WTC11 (cell line): ENCODE results near the gene KCNK16. TPM values are rescaled to one million over a fixed set of nuclear protein-coding genes. Genes with fewer than 3 reads are reported as not detected.

ENCODE experiments used
- ATAC-seq: fragments of 200-7000 bp; cut with Tn5 transposase; 2 replicates; pipeline ENCODE4 v1.10.0; 2021; ENCODE audit warnings: mild to moderate bottlenecking, moderate library complexity
- CTCF ChIA-PET: fragments of 300-600 bp; sonication (Branson Sonifier 250); formaldehyde crosslinking; loops from one replicate; lab custom pipeline; 2021; ENCODE audit warnings: antibody characterized with exemption; lab: Charles Lee
- POLR2A ChIA-PET: fragments of 350-600 bp; sonication (Branson Sonifier 250); formaldehyde crosslinking; loops from one replicate; lab custom pipeline; 2021; ENCODE audit warnings: antibody characterized with exemption; lab: Charles Lee
- DNase-seq: peaks from one replicate; pipeline ENCODE4 v3.0.0; 2021; ENCODE audit warnings: low spot score
- H3K27ac Mint-ChIP-seq: 2 replicates; pipeline ENCODE4 v1.8.0; 2021; ENCODE audit warnings: mixed read lengths
- H3K27me3 Mint-ChIP-seq: 2 replicates; pipeline ENCODE4 v1.8.0; 2021; ENCODE audit warnings: low read depth, mild to moderate bottlenecking, moderate library complexity, mixed read lengths
- H3K36me3 Mint-ChIP-seq: 2 replicates; pipeline ENCODE4 v1.8.0; 2021; ENCODE audit warnings: mixed read lengths
- H3K4me1 Mint-ChIP-seq: 2 replicates; pipeline ENCODE4 v1.8.0; 2022; ENCODE audit warnings: mixed read lengths
- H3K4me3 Mint-ChIP-seq: 2 replicates; pipeline ENCODE4 v1.8.0; 2021; ENCODE audit warnings: mild to moderate bottlenecking, moderate library complexity, mixed read lengths
- H3K9me3 Mint-ChIP-seq: 2 replicates; pipeline ENCODE4 v1.8.0; 2021; ENCODE audit warnings: mixed read lengths
- AR ChIP-seq: fragments of 250-450 bp; sonication (Bioruptor Pico); IDR thresholded peaks from 2 replicates; pipeline ENCODE4 v1.9.0; 2021; ENCODE audit warnings: mild to moderate bottlenecking
- ATF6 ChIP-seq: sonication (generic); formaldehyde crosslinking; IDR thresholded peaks from 2 replicates; pipeline ENCODE4 v1.8.1; 2023; ENCODE audit warnings: mild to moderate bottlenecking, missing genetic modification reagents
- CTCF ChIP-seq: fragments of 200-600 bp; IDR thresholded peaks from 2 replicates; pipeline ENCODE4 v1.8.0; 2022; ENCODE audit warnings: antibody characterized with exemption
- E2F5 ChIP-seq: sonication (generic); formaldehyde crosslinking; IDR thresholded peaks from 2 replicates; pipeline ENCODE4 v1.8.1; 2022; ENCODE audit warnings: mild to moderate bottlenecking, moderate library complexity, missing genetic modification reagents
- ETV6 ChIP-seq: sonication (generic); formaldehyde crosslinking; IDR thresholded peaks from 2 replicates; pipeline ENCODE4 v1.8.1; 2022; ENCODE audit warnings: mild to moderate bottlenecking, missing genetic modification reagents
- FOXK1 ChIP-seq: sonication (generic); formaldehyde crosslinking; IDR thresholded peaks from 2 replicates; pipeline ENCODE4 v1.8.0; 2022; ENCODE audit warnings: mild to moderate bottlenecking, moderate library complexity, missing genetic modification reagents
- NFYB ChIP-seq: sonication (generic); formaldehyde crosslinking; conservative IDR thresholded peaks from 2 replicates; pipeline ENCODE4 v1.8.0; 2022; ENCODE audit warnings: low read depth, missing genetic modification reagents
- NR2C2 ChIP-seq: sonication (generic); formaldehyde crosslinking; IDR thresholded peaks from 2 replicates; pipeline ENCODE4 v1.8.0; 2022; ENCODE audit warnings: mild to moderate bottlenecking, missing genetic modification reagents
- NR3C1 ChIP-seq: sonication (generic); formaldehyde crosslinking; conservative IDR thresholded peaks from 2 replicates; pipeline ENCODE4 v1.8.1; 2023; ENCODE audit warnings: low read depth, mild to moderate bottlenecking, missing genetic modification reagents
- PRDM15 ChIP-seq: sonication (generic); formaldehyde crosslinking; IDR thresholded peaks from 2 replicates; pipeline ENCODE4 v1.8.0; 2022; ENCODE audit warnings: missing genetic modification reagents
- SP1 ChIP-seq: sonication (generic); formaldehyde crosslinking; conservative IDR thresholded peaks from 2 replicates; pipeline ENCODE4 v1.8.1; 2022; ENCODE audit warnings: missing genetic modification reagents
- ZNF121 ChIP-seq: sonication (generic); formaldehyde crosslinking; IDR thresholded peaks from 2 replicates; pipeline ENCODE4 v1.8.0; 2023; ENCODE audit warnings: missing genetic modification reagents
- ZNF396 ChIP-seq: fragments of 250-450 bp; sonication (Bioruptor Pico); IDR thresholded peaks from 2 replicates; pipeline ENCODE4 v1.8.0; 2021; ENCODE audit warnings: mild to moderate bottlenecking, moderate library complexity, borderline replicate concordance
- ZNF423 ChIP-seq: fragments of 250-450 bp; sonication (Bioruptor Pico); IDR thresholded peaks from 2 replicates; pipeline ENCODE4 v2.1.2; 2022; ENCODE audit warnings: mild to moderate bottlenecking, moderate library complexity
- ZNF532 ChIP-seq: fragments of 250-450 bp; sonication (Bioruptor Pico); IDR thresholded peaks from 2 replicates; pipeline ENCODE4 v1.9.0; 2021; ENCODE audit warnings: mild to moderate bottlenecking, borderline replicate concordance
- total RNA-seq: library from RNA; stranded (reverse); gene quantifications from 3 replicates; pipeline ENCODE4 v1.2.3, GENCODE V29; 2021

The KCNK16 gene
- total RNA-seq, 1 experiment from 2014 or later: not detected

GRCh38 chr6:39341937-39342336 is 19.4 kb upstream of the KCNK16 start (continued):
- TF ChIP-seq NR3C1 (no peak), SP1 (CRISPR knock-in tag) (no peak)

- H3K27ac Mint-ChIP-seq: no peak overlapping the region
- no peaks in the 10 kb centered on the region for H3K36me3 Mint-ChIP-seq
- ATAC-seq: no peak
- H3K27me3 Mint-ChIP-seq: no peaks in the 10 kb centered on the region
- no peak for TF ChIP-seq ZNF396
- no peak for TF ChIP-seq ZNF121 (CRISPR knock-in tag)
- TF ChIP-seq NFYB (CRISPR knock-in tag): no peak
- TF ChIP-seq AR (CRISPR knock-in tag): no peak
- TF ChIP-seq NR3C1: no peak
- no peak for TF ChIP-seq E2F5 (CRISPR knock-in tag)
- no peak for TF ChIP-seq ZNF532 (CRISPR knock-in tag)
- TF ChIP-seq, all 79 proteins: peak for 0
- peaks cover 3% of the 10 kb centered on the region for H3K9me3 Mint-ChIP-seq
- no peak for DNase-seq
- POLR2A ChIA-PET: no interaction called here
- CTCF ChIA-PET: interaction anchor here (1.2 to 1.7 kb wide), 2 partner anchors 29 to 151 kb away, joined by 4 read pairs; no protein-coding TSS in a partner anchor
- H3K4me1 Mint-ChIP-seq: peaks cover 39% of the 10 kb centered on the region
- no peak overlapping the region for H3K4me3 Mint-ChIP-seq
Observed at GRCh38 chr6:39341352-39341751, 18.9 kb upstream of the KCNK16 start.

- Mint-ChIP-seq H3K4me3 (no peak overlapping the region), H3K27me3 (no peaks in the 10 kb centered on the region), H3K36me3 (no peaks in the 10 kb centered on the region), H3K4me1 (peaks cover 36% of the 10 kb centered on the region), H3K9me3 (peaks cover 3% of the 10 kb centered on the region), H3K27ac (no peak overlapping the region)
- ChIA-PET POLR2A (interaction anchor here (0.5 kb wide), 1 partner anchor 142 kb away, joined by 3 read pairs; no protein-coding TSS in a partner anchor), CTCF (interaction anchor here (1.2 to 1.7 kb wide), 3 partner anchors 9 to 252 kb away, joined by 3 to 5 read pairs (median 4); no protein-coding TSS in a partner anchor)
- ATAC-seq (no peak), DNase-seq (no peak)
- TF ChIP-seq E2F5 (CRISPR knock-in tag): no peak
- no peak for TF ChIP-seq CTCF
- TF ChIP-seq PRDM15 (CRISPR knock-in tag): no peak
- TF ChIP-seq ETV6: no peak
- TF ChIP-seq NR2C2 (CRISPR knock-in tag): no peak
- no peak for TF ChIP-seq ZNF423
- no peak for TF ChIP-seq ATF6 (CRISPR knock-in tag)
- TF ChIP-seq FOXK1 (CRISPR knock-in tag): no peak
Observed at GRCh38 chr6:39339868-39340550, 17.5 kb upstream of the KCNK16 start.
